Activated B cell treated with CpG ODN at 0.5 μM for 24 hours (primary cell): ENCODE data around the gene HSD17B2. TPM values are rescaled to one million over a fixed set of nuclear protein-coding genes. Genes with fewer than 3 reads are reported as not detected.

Experiments
- ATAC-seq: fragments of 200-7000 bp; cut with Tn5 transposase; one replicate; pipeline ENCODE4 v1.10.0; 2021; ENCODE audit warnings: low read depth, mild to moderate bottlenecking, moderate library complexity
- CTCF ChIA-PET: fragments of 350-600 bp; sonication (Branson Sonifier 250); formaldehyde crosslinking; loops from one replicate; lab custom pipeline; 2021; ENCODE audit warnings: antibody characterized with exemption; lab: Charles Lee
- POLR2A ChIA-PET: fragments of 350-600 bp; sonication (Branson Sonifier 250); formaldehyde crosslinking; loops from one replicate; lab custom pipeline; 2021; ENCODE audit warnings: antibody characterized with exemption; lab: Charles Lee
- DNase-seq: peaks from one replicate; pipeline ENCODE4 v3.0.0; 2022
- H3K27ac Mint-ChIP-seq: one replicate; pipeline ENCODE4 v1.8.0; 2020; ENCODE audit warnings: mixed read lengths
- H3K27me3 Mint-ChIP-seq: one replicate; pipeline ENCODE4 v1.8.0; 2021; ENCODE audit warnings: mixed read lengths
- H3K36me3 Mint-ChIP-seq: one replicate; pipeline ENCODE4 v1.8.0; 2021; ENCODE audit warnings: low read depth, mixed read lengths
- H3K4me1 Mint-ChIP-seq: one replicate; pipeline ENCODE4 v1.8.0; 2021; ENCODE audit warnings: mixed read lengths
- H3K4me3 Mint-ChIP-seq: one replicate; pipeline ENCODE4 v1.8.0; 2020; ENCODE audit warnings: mild to moderate bottlenecking, mixed read lengths
- H3K9me3 Mint-ChIP-seq: one replicate; pipeline ENCODE4 v1.8.0; 2020; ENCODE audit warnings: mixed read lengths
- CTCF ChIP-seq: fragments of 200-600 bp; IDR thresholded peaks from one replicate; pipeline ENCODE4 v1.8.0; 2022; ENCODE audit warnings: antibody characterized with exemption, mild to moderate bottlenecking
- intact Hi-C: fragments of 100-400 bp; cut with micrococcal nuclease; formaldehyde crosslinking; loops from one replicate; pipeline ENCODE4 v1.15.1; 2024
- total RNA-seq: library from RNA; stranded (reverse); gene quantifications from 2 replicates; pipeline ENCODE4 v1.2.3, GENCODE V29; 2022

Gene HSD17B2
- total RNA-seq, 1 donor from 2014 or later = not detected

- no peak for TF ChIP-seq CTCF
- no peaks in the 10 kb centered on the region for H3K9me3 Mint-ChIP-seq
- CTCF ChIA-PET = no interaction called here
- ATAC-seq = no peak
- no peaks in the 10 kb centered on the region for H3K4me1 Mint-ChIP-seq
- POLR2A ChIA-PET = no interaction called here
- no peak overlapping the region for H3K27ac Mint-ChIP-seq
- no peak overlapping the region for H3K4me3 Mint-ChIP-seq
- intact Hi-C loops = no loop called here
- peaks cover 29% of the 10 kb centered on the region for H3K27me3 Mint-ChIP-seq
- no peaks in the 10 kb centered on the region for H3K36me3 Mint-ChIP-seq
- DNase-seq = no peak
Measured at GRCh38 chr16:82067042-82067803, 32.2 kb downstream of the HSD17B2 start.

DNA sequence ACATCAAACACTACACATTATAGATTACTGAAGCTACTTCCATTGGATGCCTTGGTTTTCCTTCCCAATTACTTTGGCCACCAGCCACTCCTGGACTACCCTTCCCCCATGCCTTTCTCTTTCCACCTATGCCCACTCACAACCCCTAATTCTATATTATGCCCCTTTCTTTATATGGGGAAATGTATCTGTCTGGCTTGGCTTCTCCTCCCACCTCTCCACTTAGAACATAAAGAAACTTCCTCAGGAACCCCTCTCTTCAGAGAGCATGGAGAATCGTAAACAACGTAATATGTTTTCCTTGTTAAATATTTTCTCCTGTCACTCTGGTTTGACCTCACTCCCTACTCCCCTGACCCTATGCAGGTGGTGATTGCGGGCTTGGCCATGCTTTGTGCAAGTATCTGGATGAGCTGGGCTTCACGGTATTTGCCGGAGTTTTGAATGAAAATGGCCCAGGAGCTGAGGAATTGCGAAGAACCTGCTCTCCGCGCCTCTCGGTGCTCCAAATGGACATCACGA lies 32.8 kb downstream of the HSD17B2 start:
- Mint-ChIP-seq H3K4me3 (no peak overlapping the region), H3K9me3 (no peaks in the 10 kb centered on the region), H3K27ac (no peak overlapping the region), H3K4me1 (no peaks in the 10 kb centered on the region), H3K36me3 (no peaks in the 10 kb centered on the region), H3K27me3 (peaks cover 24% of the 10 kb centered on the region)
- no peak for TF ChIP-seq CTCF
- intact Hi-C loops = no loop called here
- POLR2A ChIA-PET = no interaction called here
- no peak for DNase-seq
- ATAC-seq = no peak
- CTCF ChIA-PET = no interaction called here

DNA sequence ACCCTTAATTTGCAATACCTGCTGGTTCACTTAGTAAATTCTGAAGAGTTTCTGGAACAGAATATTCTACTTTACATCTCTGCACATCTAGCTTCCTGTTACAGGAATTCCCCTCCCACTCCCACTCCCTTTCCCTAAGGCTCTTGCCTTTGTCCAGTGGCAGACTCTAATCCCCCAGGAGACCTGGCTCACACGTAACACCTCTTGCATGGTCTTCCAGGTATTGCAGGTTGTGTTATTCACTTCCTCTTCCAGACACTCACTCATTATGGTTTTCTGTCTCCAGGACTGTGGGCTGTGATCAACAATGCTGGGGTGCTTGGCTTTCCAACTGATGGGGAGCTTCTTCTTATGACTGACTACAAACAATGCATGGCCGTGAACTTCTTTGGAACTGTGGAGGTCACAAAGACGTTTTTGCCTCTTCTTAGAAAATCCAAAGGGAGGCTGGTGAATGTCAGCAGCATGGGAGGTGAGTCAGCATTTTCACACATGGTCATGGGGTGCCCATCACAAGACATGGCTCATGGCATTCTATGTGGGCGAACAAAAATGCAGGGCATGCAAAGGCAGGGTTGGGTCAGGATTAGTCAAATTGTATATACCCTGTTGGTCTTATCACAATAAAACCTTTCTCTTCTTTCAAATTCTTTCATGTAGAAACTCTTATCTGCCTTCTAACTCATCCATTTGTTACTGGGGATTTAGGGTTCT lies 35.8 kb downstream of the HSD17B2 start:
- Mint-ChIP-seq H3K4me3 (no peak overlapping the region), H3K27ac (no peak overlapping the region), H3K9me3 (peaks cover 3% of the 10 kb centered on the region), H3K27me3 (peaks cover 37% of the 10 kb centered on the region), H3K4me1 (no peaks in the 10 kb centered on the region), H3K36me3 (no peaks in the 10 kb centered on the region)
- no peak for TF ChIP-seq CTCF
- intact Hi-C loops = no loop called here
- ChIA-PET CTCF (no interaction called here), POLR2A (no interaction called here)
- no peak for ATAC-seq
- no peak for DNase-seq

DNA sequence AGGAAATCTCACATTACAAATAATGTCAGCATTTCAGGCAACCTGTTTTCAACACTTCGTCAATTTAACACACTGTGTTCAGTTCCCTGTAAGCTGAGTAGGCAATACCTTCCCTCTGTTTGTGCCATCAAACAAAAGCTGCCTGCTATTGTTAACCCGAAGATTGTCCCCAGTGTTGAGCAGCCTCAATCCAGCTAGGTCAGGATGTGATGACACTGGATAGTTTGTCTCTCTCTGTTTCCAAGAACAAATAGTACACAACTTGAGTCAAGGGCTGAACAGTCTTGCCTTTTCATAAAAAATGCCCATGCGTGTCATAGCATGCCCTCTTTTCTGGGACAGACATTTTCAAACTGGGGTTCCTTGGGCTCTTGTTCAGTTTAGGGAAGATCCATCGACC lies 36.4 kb downstream of the HSD17B2 start:
- POLR2A ChIA-PET = no interaction called here
- CTCF ChIA-PET = no interaction called here
- no peaks in the 10 kb centered on the region for H3K4me1 Mint-ChIP-seq
- ATAC-seq = no peak
- no peak for DNase-seq
- H3K4me3 Mint-ChIP-seq = no peak overlapping the region
- no peak for TF ChIP-seq CTCF
- H3K9me3 Mint-ChIP-seq = peaks cover 3% of the 10 kb centered on the region
- no peaks in the 10 kb centered on the region for H3K36me3 Mint-ChIP-seq
- intact Hi-C loops = no loop called here
- peaks cover 37% of the 10 kb centered on the region for H3K27me3 Mint-ChIP-seq
- H3K27ac Mint-ChIP-seq = no peak overlapping the region

- ATAC-seq (no peak), DNase-seq (no peak)
- ChIA-PET CTCF (no interaction called here), POLR2A (no interaction called here)
- no peak for TF ChIP-seq CTCF
- H3K27ac Mint-ChIP-seq = no peak overlapping the region
- H3K4me3 Mint-ChIP-seq = no peak overlapping the region
- no peaks in the 10 kb centered on the region for H3K36me3 Mint-ChIP-seq
- no peaks in the 10 kb centered on the region for H3K4me1 Mint-ChIP-seq
- H3K27me3 Mint-ChIP-seq = peaks cover 37% of the 10 kb centered on the region
- intact Hi-C loops = no loop called here
- H3K9me3 Mint-ChIP-seq = peaks cover 7% of the 10 kb centered on the region
Measured at GRCh38 chr16:82072313-82072712, 37.3 kb downstream of the HSD17B2 start.
